Activated CD4-positive, CD25-positive, alpha-beta regulatory T cell (primary cell): ENCODE measurements around the gene FREM2.

ENCODE experiments used
- DNase-seq, 4 experiments: peaks; one replicate each; lab custom pipeline; 2025; lab: John Stamatoyannopoulos, UW

Gene FREM2

DNA sequence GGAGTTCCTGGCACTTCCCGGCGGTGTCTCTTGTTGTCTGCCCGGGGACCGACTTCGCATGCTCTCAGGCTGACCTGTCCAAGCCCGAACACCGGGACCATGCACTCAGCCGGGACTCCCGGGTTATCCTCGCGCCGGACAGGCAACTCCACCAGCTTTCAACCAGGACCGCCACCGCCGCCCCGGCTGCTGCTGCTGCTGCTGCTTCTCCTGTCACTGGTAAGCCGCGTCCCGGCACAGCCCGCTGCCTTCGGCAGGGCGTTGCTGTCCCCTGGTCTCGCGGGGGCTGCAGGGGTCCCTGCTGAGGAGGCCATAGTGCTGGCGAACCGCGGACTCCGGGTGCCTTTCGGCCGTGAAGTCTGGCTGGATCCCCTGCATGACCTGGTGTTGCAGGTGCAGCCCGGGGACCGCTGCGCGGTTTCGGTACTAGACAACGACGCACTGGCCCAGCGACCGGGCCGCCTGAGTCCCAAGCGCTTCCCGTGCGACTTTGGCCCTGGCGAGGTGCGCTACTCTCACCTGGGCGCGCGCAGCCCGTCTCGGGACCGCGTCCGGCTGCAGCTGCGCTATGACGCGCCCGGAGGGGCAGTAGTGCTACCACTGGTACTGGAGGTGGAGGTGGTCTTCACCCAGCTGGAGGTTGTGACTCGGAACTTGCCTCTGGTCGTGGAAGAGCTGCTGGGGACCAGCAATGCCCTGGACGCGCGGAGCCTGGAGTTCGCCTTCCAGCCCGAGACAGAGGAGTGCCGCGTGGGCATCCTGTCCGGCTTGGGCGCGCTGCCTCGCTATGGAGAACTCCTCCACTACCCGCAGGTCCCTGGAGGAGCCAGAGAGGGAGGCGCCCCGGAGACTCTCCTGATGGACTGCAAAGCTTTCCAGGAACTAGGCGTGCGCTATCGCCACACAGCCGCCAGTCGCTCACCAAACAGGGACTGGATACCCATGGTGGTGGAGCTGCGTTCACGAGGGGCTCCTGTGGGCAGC lies 661 bp downstream of the FREM2 start:
- DNase-seq, result no peak

DNA sequence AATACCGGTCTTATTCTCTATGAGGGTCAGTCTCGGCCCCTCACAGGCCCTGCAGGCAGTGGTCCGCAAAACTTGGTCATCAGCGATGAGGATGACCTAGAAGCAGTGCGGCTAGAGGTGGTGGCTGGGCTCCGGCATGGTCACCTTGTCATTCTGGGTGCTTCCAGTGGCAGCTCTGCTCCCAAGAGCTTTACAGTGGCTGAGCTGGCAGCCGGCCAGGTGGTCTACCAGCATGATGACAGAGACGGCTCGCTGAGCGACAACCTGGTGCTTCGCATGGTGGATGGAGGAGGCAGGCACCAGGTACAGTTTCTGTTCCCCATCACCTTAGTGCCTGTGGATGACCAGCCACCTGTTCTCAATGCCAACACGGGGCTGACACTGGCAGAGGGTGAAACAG lies 1.8 kb downstream of the FREM2 start:
- no peak for DNase-seq

DNA sequence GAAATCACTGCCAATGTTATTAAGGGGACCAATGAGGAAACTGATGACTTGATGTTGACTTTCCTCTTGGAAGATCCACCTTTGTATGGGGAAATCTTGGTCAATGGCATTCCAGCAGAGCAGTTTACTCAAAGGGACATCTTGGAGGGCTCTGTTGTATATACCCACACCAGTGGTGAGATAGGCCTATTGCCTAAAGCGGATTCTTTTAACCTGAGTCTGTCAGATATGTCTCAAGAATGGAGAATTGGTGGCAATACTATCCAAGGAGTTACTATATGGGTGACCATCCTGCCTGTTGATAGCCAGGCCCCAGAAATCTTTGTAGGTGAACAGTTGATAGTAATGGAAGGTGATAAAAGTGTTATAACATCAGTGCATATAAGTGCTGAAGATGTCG lies 3.4 kb downstream of the FREM2 start:
- no peak for DNase-seq

DNA sequence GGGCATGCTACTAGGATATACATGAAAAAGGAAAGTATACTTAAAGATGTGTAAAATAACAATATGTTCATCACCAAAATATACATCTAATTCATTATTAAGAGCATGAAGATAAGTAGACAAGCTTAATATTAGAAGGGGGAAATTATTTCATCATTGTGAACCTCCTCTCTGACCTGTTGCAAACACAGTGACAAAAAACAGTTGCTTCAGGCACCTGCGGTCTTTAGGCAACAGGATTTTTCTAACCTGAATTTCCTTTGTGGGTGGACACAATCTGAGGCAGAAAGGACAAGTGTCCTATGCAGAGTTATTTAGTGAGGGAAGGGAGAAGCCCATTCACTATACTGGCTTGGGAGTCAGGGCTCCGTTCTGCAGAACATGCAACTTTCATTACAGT lies 6.3 kb downstream of the FREM2 start:
- no peak for DNase-seq

DNA sequence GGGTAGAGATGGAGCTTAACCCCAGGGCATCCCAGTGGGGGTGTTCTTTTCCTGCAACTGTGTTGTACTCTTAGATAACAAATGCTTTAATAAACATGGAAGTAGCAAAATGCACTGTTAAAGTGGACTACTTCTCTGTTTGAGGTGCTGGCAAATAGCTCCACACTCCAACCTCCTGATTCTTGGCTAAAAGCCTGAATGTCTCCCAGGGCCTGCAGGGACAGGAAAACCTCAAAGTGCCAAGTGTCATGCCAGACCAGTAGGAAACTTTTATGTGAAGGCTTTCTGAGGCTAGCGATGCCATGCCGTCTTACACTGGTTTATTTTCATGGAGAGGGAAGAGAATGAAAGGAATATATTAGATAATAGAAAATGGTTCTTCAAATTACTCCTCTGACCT lies 6.8 kb downstream of the FREM2 start:
- no peak for DNase-seq

DNA sequence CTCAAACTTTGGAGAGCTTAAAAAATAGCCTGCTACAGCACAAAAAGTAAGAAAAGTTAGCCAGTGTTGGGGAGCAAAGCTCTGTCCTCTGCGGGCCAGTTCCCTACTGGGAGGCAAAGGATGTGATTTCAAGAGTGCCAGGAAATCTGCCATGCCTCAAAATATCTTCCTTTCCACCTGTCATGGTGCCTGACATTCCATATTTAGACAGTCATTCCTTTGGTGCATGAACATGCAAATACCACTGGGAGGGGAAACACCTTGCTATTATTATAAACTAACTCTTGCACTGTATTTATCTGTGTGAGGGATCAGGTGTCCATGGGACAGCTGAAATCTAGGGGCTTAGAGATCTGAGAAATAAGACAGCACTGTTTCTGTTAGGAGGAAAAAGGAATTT lies 10.3 kb downstream of the FREM2 start:
- no peak for DNase-seq

DNA sequence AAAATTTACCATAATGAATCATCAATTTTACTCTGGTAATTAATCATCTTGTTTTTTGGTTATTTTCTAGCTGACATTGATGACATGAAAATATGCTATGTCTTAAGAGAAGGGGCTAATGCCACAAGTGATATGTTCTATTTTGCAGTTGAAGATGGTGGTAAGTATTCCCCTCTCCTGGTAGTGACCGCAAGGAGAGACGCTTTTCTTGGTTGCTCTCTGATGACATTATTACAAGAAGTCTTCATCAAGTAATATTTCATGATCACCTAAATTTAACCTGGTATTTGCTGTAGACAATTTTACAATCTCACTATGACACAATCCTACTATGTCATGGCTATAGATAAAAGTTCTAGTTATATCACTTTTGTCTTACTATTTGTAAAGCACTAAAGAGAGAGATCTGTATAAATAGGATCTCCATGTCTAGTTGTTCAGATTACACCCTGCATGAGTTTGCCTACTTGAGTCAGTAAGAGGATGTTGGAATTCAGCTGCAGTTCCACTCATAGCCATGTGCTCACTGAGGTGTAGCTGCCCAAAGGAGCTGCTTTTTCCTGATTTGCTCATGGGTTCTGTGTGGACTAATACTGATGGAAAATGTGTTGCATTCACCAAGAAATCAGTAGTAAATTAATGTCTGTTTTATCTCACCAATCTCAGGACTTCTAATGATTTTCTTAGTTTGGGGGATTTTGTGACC lies 10.9 kb downstream of the FREM2 start:
- no peak for DNase-seq

DNA sequence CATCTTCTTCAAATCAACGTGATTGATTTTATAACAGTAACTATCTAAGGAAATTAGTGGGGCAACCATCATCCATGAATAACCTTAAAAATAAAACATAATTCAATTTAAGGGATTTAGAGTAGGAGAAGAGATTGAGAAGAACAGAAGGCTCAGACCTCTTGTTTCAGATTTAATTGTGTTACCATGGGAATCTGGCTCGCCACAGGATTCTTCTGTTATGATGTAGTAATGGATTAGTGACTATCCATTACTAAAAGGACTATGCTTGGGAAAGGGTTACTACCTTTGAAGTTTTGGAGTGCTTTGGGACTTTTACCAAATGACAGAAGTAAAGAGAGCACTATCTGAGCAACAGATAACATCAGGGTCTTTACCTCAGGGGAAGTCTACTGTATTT lies 13.2 kb downstream of the FREM2 start:
- no peak for DNase-seq

DNA sequence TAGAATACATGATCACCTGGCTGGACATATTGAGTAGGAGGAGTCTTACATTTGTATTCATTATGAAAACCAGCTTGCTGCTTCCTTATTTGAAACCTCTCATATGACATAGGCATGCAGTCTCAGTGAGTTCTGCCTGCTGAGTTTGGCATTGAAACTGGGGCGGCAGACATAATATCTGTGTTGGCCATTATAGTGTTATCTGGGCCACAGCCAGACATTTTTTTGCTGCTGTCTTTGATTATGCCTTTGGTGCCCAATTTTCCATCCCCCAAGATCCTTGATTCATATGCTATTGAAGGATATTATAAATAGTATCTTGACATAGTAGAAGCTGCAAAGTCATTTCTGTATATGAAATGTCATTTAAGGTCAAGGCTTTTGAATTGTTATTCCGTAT lies 15.8 kb downstream of the FREM2 start:
- DNase-seq, result no peak

DNA sequence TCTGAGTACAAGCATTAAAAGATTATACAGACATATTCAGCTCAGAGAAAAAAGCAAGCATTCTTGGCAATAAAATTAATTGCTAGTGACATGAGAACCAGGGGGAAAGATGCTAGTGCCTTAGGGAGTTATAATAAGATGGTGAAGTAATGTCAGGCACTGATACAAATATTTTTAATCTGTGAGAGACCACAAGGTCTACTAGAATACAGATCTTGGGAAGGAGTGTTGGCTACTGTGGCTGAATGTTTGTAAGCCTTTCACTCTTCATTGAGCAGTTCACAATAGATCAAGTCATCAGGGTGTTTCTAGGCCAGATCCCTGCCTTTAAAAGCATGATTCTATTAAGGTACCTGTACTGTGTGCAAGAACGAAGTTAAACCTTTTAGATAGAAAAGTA lies 16.4 kb downstream of the FREM2 start:
- no peak for DNase-seq

DNA sequence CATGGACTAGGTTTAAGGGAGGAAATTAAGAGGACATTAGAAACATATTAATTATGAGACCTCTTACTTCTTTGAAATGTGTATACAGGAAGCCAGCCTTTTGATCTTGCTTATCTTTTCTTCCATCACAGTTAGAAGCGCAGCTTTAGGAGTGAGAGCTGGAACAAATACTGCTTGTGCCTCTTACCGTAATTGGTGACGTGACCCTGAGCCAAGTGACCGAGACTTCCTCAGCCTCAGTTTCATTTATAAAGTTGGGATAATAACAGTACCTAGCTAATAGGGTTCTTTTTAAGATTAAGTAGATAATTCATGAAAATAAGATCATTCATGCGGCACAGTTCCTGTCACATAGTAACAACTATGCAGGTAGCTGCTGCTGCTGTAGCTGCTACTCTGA lies 18.5 kb downstream of the FREM2 start:
- DNase-seq, result no peak

DNA sequence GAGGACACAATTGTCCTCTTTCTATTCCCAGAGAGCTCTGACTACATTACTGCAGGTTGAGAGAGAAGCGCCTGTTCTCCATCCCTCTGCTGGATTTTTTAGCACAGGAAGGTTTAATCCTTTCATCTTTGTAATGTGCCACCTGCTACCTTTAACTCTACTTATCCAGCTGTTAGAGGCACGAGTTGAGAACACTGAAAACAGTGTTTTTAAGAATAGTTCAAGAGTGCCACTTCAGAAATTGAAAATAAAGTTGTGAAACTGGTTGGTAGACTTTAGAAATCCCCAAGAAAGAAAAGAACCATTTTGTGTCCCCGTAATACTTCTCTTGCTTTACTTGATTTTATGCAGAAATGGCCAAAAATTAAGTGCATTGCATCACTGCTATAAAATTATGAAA lies 20.6 kb downstream of the FREM2 start:
- DNase-seq, result no peak

DNA sequence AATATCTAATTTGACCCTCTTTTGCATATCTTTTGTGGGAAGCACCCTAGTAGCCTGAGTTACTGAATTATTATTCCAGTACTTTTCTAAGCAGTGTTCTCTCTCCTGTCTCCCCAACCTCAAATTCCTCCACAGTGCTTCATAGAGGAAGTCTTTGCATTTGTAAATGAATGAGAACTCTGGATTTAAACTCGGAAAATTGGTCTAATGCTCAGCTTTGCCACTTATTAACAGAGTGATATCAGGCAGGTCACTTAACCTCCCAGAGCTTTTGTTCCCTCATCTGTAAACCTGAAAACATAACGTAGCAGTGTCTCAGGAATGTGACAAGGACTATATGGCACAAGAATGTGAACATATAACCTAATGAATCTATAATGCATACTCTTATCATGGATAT lies 26.2 kb downstream of the FREM2 start:
- DNase-seq, result no peak

DNA sequence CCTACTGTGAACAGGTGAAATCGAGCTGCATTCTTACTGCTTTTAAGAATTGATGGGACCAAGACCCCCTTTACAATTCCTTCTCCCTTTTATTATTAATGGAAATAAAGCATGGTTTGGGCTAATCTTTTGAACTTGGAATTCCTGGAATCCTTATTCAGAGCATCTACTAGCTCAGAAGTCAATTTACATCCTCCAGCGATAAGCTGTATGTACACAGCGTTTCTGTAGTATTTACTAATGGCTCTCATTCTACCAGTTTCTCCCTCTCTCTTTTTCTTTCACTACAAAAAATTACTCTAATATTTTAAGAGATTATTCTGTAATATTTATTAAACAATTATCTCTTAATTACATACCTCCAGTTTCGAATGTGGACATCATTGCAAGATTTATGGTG lies 31.5 kb downstream of the FREM2 start:
- DNase-seq, result no peak

DNA sequence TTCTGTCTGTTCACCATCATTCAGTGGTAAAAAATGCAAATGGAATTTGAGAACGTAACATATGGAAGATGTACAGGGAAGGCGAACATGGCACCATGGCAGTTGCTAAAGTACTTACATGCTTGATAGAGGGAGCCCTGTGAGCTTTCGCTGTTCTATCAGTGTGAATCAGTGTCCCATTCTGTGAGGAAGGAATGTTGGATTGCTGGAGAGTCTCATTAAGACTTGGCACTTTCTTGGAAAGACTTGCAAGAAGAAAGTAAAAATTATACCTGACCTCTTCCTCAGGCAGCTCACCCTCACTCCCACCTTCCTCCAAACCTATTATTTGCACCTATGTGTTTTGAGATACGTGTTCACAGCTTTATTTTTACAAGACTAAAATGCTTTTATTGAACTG lies 43.5 kb downstream of the FREM2 start:
- DNase-seq, result no peak

DNA sequence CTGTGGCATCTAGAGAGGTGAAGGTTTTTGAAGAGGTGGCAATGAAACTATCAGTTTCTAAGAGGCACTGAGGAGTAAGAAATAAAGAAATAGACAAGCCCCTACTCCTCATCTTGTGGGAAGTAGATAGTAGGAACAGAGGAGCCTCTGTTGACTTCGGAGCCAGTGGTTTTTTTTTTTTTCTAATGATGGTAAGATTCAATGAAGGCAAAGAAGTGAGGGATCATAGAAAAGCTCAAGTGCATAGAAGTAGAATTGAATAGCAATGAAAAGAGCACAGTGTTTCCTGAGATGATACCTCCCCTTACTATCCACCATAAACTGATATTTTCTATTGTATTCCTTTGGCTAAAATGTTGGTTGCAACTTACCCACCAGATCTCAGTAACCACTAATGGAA lies 46.3 kb downstream of the FREM2 start:
- DNase-seq, result no peak

DNA sequence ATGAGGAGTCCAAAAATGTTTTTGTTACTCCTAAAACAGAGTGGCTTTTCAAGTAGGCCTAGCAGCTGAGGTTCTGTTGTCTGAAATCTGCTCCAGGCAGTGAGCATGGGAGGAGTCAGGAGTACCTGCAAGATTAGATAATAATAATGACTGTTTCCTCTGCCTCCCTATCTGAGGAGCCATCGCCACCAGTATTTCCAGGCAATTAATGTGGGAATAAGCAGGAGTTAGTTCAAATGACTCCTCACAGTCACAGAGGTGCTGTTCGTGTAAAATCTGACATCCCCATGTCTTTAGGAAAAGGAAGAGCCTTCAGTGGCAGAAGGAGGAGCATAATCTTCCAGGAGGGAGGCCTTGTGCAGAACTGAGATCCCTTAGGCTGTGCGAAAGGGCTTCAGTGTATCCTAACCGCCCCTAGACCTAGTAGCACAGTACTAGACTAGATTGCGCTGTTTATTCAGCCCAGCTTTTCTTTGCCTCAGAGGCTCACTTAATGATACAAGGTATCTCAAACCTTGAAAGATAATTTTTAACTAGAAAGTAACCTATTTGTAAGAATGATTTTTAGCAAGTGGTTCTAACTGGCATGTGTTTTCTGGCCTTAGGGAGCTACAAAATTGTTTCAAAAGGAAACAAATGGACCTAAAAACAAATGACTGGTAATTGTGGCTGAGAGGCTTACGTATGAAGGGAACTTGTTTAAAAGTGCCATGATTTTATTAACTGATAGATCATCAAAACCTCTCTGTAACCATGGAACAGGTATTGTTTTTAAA lies 49.0 kb downstream of the FREM2 start:
- DNase-seq, result no peak

DNA sequence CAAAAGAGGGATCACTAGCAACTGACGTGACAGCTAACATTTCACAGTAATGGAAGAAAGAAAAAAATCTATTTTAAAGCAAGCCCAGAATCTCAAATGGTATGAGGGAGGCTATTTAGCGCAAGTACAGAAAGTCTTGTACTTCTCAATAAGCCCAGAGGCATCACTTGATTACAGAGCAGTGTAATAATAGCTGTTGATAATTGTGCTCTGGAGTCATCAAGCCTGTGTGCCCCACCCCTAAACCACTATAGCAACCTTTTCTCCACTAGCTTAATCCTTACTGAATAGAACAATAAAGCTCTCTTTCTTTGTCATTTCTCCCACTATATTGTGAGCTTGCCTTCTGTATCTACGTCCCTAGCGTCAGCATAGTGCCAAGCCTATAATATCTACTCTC lies 56.6 kb downstream of the FREM2 start:
- no peak for DNase-seq

DNA sequence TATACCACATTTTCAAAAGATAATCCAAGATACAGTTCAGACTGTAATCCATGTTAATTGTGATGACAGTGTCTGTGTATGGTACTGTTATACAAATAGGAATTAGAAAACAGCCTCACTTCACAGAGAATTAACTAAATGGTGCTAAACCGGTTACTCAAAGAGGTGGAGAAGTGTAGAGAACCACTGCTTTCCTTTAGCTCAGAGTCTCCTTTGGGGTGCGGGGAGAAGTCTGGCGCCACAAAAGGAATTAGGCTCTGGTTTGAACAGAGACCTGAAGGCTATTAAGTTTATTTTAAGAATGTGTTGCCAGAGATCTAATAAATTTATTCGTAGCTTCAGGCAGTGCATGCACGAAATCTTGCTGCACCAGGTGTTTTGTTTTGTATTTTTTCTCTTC lies 65.8 kb downstream of the FREM2 start:
- DNase-seq, result no peak

DNA sequence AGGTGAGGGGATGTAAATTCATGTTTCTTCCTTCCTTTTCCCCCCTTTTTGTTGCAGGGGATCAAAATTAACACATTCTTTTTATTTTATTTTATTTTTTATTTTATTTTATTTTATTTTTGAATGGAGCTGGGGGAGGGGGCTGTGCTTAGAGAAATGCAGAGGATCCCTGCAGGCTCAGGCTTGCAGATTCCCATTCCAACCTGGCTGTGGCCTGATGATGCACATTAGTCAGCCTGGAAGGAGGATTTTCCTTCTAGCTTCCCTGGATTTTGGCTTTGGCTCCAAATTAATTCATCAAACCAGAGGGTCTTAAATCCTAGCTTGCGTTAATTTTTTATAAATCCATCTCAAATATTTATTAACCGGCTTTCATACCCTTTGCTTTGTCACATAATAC lies 67.0 kb downstream of the FREM2 start:
- no peak for DNase-seq

DNA sequence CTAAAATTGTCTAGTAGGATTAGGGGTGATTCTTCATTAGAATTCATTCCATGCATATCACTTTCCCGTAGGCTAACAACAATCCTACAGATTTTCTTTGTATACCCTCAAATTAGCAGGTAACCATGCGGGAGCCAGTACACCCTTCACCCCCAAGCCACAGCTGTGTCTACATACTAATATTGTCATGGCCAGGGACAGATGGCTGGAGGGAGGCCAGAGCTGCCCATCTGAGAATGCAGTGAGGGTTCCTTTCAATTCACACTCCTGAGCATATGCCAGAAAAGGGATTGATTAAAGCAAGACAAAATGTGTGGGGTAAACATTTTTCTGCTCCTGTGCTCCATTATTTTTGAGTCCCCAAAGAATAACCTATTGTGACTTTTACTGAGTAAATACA lies 68.9 kb downstream of the FREM2 start:
- DNase-seq, result no peak

DNA sequence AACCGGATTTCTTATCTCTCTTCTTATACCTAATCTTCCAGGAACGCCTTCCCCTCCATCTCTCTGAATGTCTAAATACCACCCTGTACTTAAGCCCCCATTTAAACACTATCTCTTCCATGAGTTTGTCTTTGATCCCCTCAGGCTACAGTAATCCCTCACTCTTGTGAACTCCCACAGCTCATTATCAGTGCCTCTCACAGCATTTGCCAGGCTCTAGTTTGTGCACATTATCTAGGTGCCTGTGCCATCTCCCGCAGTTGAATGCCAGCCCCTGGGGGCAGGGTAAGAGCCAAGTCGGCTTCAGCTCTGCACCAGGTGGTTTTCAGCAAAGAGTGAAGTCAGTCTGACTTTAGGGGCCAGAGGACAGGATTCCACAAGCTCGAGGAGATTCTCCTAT lies 71.4 kb downstream of the FREM2 start:
- no peak for DNase-seq

DNA sequence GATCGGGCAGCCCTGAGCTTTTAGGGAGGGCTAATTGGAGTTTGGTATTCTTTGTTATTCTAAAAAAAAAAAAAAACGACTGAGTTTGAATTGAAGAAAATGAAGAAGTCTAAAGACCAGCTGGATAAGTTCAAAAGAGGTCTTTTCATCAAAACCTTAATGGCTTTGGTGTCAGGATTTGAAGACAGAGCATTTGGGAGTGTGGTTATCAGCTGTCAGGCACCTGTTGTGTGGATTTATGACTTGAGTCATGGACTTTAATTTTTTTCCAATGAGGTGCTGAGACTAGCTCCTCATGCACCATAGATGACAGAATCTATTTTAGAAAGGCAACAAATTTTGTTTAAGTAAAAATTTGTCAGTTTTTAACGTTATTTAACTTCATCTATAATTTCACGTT lies 72.5 kb downstream of the FREM2 start:
- no peak for DNase-seq
